GM21367 (cell line): ENCODE data around the gene RBM45.
A peak's percentile ranks its signal among the peaks of the same experiment; 100 is the strongest.
"Not testable (repeated sequence)": the region's sequence is repeated elsewhere in the genome, so short reads cannot be mapped to it uniquely, and the experiment has no call there.

Experiments used
- ATAC-seq: cut with Tn5 transposase; IDR thresholded peaks from one replicate; pipeline ENCODE4 v1.9.1; 2021; ENCODE audit not compliant: unreplicated experiment

RBM45 gene, protein sequence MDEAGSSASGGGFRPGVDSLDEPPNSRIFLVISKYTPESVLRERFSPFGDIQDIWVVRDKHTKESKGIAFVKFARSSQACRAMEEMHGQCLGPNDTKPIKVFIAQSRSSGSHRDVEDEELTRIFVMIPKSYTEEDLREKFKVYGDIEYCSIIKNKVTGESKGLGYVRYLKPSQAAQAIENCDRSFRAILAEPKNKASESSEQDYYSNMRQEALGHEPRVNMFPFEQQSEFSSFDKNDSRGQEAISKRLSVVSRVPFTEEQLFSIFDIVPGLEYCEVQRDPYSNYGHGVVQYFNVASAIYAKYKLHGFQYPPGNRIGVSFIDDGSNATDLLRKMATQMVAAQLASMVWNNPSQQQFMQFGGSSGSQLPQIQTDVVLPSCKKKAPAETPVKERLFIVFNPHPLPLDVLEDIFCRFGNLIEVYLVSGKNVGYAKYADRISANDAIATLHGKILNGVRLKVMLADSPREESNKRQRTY

DNA sequence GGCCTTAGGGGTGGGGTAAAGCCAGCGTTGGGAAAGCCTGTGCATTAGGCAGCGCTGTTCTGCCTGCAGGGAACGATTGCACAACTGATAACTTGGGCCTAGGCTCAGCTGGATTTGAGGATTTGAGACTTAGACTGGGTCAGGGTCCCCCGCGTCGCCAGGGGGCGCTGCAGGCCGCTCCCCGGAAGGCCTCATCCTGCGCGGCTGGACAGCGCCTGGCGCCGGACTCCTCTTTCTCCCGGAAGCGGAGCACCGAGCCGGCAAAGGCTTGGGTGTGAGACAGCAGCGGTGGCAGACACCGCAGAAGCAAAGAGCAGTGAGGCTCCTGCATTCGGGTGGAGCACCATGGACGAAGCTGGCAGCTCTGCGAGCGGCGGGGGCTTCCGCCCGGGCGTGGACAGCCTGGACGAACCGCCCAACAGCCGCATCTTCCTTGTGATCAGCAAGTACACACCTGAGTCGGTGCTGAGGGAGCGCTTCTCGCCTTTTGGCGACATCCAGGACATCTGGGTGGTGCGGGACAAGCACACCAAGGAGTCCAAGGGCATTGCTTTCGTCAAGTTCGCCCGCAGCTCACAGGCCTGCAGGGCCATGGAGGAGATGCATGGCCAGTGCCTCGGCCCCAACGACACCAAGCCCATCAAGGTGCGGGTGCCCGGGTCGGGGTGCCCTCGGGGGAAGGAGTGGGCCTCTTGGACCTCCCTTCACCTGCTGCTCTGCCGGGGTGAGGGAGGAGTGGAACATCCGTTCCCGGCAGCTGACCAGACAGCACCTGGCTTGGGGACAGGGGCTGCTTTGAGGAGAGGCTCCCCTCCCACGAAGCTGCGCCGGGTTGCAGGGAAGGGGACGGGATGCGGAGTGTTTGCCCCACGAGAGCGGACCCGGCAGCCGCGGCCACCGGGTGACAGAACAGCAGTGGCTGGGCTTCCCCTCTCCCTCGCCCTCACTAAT, at the start of gene RBM45:
Gene RBM45 (plus strand): TSS at position 236 of the 951 bp plus-strand sequence. CDS start 110 bp downstream, at position 346.
- ATAC-seq, result peak; percentile 86

DNA sequence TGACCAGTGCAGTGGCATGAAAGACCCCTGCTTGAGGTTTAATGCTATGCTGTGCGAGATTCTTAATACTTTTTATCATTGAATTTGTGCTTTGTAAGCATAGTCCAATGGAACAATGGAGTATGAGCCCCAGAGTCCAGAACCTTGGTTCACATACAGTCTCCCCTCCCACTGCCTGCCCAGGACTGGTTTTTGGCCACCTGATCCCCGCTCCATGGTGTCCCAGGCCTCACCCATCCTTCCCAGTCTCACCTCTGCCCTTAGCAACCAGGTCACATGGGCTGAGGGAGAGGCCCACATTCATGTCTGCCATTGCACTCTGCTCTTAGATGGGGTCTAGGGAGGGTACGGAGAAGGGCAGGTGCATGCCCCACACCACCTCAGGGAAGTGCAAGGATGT, 45.9 kb upstream of the RBM45 start:
- no peak for ATAC-seq

DNA sequence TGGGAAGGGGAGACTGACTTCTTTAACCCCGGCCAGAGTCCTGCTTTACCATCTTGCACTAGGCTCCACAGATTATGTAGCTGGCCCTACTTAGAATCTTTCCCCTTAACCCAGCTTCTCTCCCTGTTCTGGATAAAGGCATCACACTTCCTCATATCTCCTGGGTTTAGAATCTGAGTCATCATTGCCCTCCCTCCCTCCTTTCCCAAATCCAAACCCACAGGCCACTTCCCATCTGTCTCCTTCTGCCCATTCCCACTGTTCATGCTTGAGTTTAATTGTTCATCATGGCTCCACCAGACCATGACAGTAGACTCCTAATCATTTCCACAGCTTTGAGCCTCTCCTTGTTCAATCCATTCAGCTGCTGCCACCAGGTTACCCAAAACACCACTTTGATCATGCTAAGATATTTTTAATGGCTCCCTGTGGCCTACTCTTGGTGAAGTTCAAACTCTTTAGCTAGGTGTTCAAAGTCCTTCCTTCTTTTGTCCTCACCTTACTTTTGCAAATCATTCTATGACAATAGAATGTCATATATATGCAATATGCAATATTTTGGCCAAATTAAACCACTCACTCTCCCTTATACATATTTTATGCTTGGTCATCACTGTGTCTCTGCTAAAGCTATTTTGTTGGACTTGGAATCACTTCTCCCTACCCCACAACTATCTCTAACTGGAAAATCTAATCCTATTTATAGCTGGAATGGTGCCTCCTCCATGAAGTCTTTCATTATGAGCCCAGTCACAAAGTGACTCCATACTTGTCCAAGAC, 45.2 kb upstream of the RBM45 start:
- no peak for ATAC-seq

DNA sequence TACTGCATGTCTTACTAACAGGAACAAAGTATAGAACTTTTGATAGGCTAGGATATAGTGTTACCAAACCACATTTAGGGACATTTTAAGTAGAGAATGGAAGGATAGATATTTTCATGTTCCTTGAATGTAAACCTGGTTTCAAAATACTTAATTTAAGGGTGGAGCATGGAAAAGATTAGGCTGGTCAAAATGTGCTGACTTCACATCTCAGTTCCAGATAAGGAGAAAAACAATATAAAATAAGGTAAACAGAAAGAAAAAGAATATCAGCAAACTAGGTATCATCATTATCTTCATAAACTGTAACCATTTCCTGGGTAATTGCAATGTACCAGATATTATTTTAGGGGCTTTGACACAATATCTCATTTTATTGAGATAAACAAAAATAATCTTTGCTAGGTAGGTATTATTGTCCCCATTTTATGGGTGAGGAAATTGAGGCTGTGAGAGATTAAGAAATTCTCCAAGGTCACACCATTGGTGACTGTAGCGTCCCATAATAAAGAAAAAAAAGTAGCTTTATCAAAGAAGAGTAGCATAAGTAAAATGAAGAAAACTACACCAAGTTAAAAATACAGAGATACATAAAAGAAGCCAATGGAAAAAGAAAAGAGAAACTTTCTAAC, 43.3 kb upstream of the RBM45 start:
- no peak for ATAC-seq

DNA sequence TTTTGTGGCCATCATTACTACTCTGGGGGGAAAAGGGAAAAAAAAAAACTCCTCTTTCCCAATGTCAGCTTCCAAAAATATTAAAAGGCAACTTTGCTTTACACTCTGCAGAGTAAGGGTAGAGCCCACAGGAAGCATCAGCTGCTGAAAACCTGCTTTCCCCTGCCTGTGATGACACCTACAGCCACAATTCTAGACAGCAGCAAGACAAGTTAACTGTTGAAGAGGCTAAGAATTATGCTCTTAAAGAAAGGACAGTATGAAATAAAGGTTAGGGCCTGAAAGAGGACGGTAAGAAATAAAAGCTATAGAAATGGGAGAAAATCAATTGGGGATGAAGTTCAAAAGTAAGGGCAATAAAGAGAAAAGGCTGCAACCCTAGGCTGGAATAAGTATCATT, 42.7 kb upstream of the RBM45 start:
- ATAC-seq, result no peak

DNA sequence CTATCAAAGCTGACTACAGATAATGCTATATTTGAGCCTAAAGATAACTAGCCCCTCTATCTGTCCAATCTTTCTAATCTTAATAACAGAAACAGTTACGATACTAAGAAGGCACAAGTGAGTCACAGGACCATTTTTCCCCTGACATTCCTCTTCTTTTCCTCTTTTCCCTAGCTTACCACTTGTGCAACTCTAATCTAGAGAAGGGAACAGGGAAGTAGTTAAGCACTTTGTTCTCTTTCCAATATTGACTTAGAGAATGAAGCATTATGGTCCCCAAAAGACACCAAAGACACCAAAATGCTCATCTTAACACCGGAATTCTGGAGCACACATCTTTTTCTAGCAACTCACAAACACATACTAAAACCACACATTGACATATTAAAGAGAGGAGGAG, 41.4 kb upstream of the RBM45 start:
- ATAC-seq, result no peak

DNA sequence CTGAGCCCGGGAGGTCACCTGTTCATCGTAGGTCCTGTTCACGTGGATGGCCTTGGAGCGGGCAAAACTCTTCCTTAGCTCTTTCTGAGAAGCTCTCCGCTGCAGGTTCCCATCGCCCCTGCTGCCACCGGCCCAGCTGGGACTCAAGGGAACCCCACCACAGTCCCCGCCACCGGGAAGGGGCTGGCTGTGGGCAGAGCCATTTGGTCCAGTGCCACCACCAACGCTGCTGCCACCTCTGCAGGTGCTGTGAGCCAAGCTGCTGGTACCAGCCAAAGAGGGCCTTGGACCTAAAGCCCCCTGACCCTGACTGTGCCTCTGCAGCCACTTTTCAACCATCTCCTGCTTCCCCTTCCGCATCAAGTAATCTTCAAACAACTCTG, 40.2 kb upstream of the RBM45 start:
- ATAC-seq, result no peak

DNA sequence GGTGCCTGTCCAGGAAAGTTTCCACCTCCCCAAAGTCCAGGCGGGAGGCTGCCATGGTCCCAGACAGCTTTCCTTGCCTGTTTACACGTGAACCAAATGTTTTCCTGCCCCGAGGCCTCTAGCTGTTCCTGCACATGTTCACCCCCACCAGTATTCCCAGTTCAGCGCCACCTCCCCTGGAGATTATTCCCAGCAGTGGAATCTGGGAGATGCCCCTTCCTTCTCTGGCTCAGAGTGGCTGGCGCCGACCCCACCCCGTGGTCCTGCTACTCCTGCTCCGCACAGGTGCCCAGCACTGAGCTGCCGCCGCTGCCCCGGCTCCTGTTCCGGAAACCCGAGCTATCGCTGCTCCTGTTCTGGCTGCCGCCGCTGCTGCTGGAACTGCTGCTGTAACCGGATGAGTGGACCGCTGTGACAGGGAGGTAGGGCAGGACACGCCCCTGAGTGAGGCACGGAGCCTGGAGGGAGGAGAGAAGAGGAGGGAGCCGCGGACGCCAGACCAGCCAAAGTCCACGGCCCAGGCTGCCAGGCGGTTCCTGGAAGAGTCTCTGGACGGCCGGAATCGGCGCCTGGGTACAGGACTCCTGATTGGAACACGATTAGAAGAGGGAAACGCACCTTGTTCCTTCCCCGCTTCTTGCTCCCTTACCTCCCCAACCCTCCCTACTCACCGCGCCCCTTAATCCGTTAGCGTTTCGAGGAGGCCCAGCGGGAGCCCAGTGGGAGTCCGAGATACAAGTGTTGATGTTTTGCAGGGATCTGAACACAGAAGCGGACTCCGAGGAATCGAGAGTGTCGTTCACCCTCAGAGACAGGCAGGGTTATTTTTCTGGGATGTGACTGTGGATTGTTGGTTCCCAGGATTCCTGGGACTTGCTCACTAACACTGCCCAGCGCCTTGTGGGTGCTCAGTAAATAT, 39.6 kb upstream of the RBM45 start, which contains the start of gene PDE11A:
Gene PDE11A (minus strand): TSS at position 395 of the 919 bp plus-strand sequence. CDS start 340 bp downstream, at position 55.
- peak; percentile 61 for ATAC-seq

DNA sequence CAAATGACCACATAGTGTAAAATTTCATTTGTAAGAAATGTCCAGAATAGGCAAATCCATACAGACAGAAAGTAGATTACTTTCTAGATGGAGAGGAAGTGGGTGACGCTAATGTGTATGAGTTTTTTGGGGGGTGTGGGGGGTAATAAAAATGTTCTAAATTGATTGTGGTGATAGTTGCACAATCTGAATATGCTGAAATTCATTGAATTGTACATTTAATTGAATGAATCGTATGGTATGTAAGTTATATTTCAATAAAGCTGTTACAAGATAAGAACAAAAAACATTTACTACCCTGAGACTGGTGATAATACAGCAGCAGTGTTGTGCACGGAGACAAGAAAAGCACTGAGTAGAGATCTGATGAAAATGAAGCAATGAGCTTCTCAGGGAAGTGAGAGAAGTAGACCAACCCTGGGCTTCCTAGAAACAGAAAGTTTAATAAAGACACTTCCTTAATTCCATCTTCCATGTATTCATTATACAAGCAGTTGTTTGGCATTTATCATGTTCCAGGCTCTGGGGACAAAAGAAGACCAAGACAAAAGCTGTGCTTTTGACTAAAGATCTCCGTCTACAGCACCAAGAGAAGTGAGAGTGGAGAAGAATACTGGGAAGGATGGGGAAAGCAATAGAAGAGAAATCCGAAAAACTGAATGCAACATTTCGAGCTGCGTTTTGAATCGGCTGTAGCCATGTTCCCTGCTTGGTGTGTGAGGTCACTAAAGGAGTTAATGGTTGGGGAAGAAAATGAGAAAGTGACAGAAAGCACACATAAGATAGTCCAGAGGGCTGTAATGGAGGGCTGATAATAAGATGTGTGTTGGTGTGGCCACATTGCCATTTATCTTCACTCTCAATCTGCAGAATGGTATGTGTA, 37.9 kb upstream of the RBM45 start:
- no peak for ATAC-seq

DNA sequence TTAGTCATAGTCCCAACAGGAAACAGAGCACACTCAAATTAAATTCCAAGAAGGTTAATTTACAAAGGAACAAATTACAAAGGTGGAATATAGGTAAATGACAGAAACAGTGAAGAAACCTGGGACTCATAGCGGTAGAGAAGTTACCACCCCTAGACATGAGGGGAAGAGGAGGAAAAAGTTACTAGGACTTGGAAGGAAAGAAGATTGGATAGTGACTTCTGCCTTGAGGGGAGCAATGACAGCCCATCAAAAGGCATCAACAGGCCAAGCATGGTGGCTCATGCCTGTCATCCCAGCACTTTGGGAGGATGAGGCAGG, 37.3 kb upstream of the RBM45 start:
- ATAC-seq, result no peak

DNA sequence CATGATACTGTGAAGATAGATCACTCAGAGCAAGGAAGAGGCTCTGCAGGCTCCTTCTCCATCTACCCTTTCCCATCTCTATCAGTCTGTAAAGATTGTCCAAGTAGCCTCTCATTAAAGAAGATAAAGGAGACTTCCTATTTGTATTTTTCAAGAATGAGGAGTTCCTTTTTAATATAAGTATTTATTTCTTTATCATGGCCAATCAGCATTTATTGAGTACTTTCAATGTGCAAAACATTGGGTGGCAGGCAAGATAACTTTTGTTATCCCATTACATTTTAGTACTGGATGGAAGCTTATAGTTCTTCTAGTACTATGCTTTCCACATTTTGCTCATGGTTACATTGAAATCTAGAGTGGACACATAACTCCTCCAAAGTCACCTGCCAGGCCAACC, 36.1 kb upstream of the RBM45 start:
- ATAC-seq, result no peak

DNA sequence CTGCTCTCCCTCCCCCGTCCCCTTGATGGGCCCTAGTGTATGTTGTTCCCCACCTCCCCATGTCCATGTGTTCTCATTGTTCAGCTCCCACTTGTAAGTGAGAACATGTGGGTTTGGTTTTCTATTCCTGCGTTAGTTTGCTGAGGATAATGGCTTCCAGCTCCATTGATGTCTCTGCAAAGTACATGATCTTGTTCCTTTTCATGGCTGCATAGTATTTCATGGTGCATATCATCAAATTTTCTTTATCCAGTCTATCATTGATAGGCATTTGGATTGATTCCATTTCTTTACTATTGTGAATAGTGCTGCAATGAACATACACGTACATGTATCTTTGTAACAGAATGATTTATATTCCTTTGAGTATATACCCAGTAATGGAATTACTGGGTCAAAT, 33.0 kb upstream of the RBM45 start:
- ATAC-seq, result not testable (repeated sequence)

DNA sequence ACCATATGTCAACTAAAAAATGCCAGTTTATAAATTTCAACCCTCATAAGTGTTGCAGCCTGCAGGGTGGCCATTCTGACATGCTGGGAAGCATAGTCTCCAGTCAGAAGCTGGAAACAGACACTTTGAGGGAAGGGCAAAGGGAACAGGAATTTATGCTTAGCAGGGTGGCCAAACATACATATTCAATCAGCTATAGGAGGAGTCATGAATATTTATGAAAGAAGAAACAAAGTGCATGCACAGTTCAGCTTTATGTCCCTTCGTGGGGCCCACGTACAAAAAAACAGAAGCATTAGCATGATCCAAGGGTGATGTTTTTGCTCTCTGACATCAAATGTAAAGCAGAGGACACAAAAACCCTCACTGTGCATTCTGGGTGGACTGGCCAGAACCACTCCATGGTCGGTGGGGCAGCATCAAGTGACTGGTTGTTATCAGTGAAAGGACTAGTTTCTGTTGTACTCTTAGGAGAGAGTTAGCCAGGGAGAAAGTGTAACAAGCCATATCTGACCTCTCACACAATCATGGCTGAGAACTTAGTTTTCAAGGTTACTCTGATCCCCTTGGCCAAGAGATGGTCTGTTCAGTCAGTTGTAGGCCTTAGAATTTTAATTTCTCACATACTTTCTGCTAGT, 29.7 kb upstream of the RBM45 start:
- no peak for ATAC-seq

DNA sequence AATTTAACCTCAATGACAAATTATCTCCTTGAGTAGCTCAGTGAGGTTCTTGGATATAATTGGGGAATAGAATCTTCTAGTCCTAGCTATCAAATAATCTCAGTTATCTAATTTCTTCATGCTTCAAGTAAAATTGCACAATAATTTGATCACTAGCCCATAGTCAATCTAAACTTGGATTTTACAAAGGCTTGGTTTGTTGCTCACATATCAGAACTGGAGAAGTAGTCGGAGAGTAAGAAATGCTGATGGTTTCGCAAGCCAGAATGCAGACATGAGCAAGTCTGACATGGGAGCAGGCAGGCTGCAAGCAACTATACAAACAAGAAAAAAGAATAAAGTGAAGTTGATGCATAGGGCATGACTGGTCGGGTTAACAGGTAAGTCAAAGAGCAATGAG, 28.0 kb upstream of the RBM45 start:
- no peak for ATAC-seq

DNA sequence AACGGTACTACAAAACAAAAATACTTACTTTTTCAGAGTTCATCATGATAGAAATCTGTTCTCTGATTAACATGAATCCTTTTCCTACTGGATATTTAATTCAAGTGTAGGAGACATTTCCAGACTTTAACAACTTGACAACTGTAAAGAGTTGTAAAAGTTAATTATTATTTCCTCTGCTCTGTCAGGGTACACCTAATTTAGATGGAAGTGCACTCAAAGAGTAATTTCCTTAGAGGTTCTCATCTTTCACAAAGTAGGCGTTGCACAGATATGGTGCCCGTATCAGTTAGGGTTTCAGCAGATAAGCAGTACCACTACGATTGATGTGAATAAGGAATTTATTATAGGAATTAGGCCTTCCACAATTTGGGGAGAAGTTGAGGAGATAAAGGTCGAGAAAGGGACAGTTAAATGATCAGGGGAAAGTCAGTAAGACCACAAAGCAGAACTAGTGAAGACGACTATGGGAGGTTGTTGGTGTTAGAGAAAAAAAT, 23.4 kb upstream of the RBM45 start:
- ATAC-seq, result no peak

DNA sequence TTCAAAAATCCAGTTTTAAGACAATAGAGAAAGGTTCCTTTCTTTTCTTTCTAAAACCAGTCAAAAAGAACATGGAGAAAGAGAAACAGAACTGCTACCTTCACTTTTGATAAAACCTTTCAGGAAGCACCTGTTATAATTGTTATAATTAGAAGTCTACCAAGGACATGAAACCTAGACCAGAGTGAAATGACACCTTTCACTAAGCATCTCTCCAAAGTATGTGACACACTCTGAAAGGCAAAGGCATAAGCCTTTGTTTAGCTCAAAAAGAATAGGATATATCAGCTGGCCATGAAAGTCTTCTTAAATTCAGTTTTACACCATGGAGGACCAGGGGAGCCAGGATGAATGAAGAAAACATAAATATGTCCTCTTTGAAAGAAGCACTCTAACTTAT, 18.8 kb upstream of the RBM45 start:
- ATAC-seq, result no peak

DNA sequence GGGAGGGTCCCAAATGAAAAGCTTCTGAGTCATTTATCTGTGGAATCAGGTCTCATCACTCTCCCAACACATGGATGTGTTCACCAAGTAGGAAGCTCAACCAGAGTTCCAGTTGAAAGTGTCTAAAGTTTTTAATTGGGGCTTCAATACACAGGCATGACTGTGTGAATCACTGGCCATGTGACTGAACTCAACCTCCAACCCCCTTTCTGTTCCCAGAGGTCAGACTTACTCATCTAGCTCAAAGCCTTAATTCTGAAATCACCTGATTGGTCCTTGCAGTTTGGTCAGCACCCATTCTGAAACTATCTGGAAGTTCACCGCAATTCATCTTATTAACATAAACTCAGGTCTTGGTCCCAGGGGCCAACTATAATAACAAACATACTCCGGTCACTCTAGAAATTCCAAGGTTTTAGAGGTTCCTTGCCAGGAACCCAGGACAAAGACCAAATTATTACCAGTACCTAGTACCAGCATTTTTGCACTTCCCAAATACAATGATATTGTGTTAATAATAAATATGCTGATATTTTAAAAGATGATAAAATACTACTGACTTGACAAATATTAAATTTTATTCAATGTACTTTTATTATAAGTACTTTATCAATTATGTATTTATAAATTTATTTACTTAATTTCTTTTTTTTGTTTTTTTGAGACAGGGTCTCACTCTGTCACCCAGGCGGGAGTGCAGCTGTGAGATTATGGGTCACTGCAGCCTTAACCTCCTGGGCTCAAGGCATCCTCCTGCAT, 10.7 kb upstream of the RBM45 start:
- no peak for ATAC-seq
